Glutamatergic neuron (in vitro differentiated cells): ENCODE measurements around the gene KCNK15. TPM values are rescaled to one million over a fixed set of nuclear protein-coding genes. Genes with fewer than 3 reads are reported as not detected.

Experiments used
- DNase-seq: peaks from one replicate; pipeline ENCODE4 v3.0.0; 2022
- H3K27ac Mint-ChIP-seq: one replicate; pipeline ENCODE4 v1.8.0; 2020; ENCODE audit warnings: mild to moderate bottlenecking, mixed read lengths, inconsistent platforms; ENCODE audit not compliant: unreplicated experiment
- H3K27me3 Mint-ChIP-seq: one replicate; pipeline ENCODE4 v1.8.0; 2020; ENCODE audit warnings: mild to moderate bottlenecking, moderate library complexity, mixed read lengths, inconsistent platforms; ENCODE audit not compliant: unreplicated experiment
- H3K36me3 Mint-ChIP-seq: one replicate; pipeline ENCODE4 v1.8.0; 2020; ENCODE audit warnings: mild to moderate bottlenecking, mixed read lengths, inconsistent platforms; ENCODE audit not compliant: unreplicated experiment
- H3K4me1 Mint-ChIP-seq: one replicate; pipeline ENCODE4 v1.8.0; 2020; ENCODE audit warnings: mild to moderate bottlenecking, low read depth, mixed read lengths, inconsistent platforms; ENCODE audit not compliant: unreplicated experiment
- H3K4me3 Mint-ChIP-seq: one replicate; pipeline ENCODE4 v1.8.0; 2020; ENCODE audit warnings: mild to moderate bottlenecking, mixed read lengths, inconsistent platforms; ENCODE audit not compliant: unreplicated experiment
- H3K9me3 Mint-ChIP-seq: one replicate; pipeline ENCODE4 v1.8.0; 2020; ENCODE audit warnings: mild to moderate bottlenecking, moderate library complexity, mixed read lengths, inconsistent platforms; ENCODE audit not compliant: unreplicated experiment
- total RNA-seq: library from RNA; stranded (reverse); fragmentation: NEBNext Ultra II Directional; extraction: Animal tissue kit (Norgen Biotek cat#: 25700); gene quantifications from one replicate; pipeline ENCODE4 v1.2.1, GENCODE V29; 2021; ENCODE audit not compliant: unreplicated experiment
- TF ChIP-seq, protein P1 (sequence below): fragments of 200-600 bp; sonication (generic); IDR thresholded peaks from one replicate; pipeline ENCODE4 v1.5.0; 2021; ENCODE audit not compliant: partially characterized antibody, unreplicated experiment

The KCNK15 gene
- total RNA-seq, 1 donor from 2014 or later: 0.22 TPM

DNA sequence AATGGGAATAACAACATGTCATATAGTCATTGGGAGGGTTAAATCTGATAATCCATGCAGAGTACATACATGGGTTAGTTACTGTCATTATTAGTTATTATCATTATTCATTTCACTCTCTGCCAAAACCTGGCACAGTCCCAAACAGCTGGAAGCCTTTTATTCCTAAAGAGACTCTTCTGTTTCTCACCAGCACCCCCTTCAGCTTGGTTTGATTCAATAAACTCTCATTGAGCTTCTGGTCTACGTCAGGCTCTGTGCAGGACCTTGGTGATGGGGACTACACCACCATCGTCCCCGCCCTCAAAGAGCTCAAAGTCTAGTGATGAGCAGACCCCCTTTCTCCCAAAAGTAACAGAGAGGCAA, 2.3 kb downstream of the KCNK15 start:
- Mint-ChIP-seq H3K27me3 (peaks cover 12% of the 10 kb centered on the region), H3K4me3 (no peak overlapping the region), H3K9me3 (peaks cover 17% of the 10 kb centered on the region), H3K4me1 (peaks cover 34% of the 10 kb centered on the region), H3K36me3 (no peaks in the 10 kb centered on the region), H3K27ac (peak overlapping the region; percentile 28)
- DNase-seq: no peak
- TF ChIP-seq, protein P1, sequence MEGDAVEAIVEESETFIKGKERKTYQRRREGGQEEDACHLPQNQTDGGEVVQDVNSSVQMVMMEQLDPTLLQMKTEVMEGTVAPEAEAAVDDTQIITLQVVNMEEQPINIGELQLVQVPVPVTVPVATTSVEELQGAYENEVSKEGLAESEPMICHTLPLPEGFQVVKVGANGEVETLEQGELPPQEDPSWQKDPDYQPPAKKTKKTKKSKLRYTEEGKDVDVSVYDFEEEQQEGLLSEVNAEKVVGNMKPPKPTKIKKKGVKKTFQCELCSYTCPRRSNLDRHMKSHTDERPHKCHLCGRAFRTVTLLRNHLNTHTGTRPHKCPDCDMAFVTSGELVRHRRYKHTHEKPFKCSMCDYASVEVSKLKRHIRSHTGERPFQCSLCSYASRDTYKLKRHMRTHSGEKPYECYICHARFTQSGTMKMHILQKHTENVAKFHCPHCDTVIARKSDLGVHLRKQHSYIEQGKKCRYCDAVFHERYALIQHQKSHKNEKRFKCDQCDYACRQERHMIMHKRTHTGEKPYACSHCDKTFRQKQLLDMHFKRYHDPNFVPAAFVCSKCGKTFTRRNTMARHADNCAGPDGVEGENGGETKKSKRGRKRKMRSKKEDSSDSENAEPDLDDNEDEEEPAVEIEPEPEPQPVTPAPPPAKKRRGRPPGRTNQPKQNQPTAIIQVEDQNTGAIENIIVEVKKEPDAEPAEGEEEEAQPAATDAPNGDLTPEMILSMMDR: no peak

DNA sequence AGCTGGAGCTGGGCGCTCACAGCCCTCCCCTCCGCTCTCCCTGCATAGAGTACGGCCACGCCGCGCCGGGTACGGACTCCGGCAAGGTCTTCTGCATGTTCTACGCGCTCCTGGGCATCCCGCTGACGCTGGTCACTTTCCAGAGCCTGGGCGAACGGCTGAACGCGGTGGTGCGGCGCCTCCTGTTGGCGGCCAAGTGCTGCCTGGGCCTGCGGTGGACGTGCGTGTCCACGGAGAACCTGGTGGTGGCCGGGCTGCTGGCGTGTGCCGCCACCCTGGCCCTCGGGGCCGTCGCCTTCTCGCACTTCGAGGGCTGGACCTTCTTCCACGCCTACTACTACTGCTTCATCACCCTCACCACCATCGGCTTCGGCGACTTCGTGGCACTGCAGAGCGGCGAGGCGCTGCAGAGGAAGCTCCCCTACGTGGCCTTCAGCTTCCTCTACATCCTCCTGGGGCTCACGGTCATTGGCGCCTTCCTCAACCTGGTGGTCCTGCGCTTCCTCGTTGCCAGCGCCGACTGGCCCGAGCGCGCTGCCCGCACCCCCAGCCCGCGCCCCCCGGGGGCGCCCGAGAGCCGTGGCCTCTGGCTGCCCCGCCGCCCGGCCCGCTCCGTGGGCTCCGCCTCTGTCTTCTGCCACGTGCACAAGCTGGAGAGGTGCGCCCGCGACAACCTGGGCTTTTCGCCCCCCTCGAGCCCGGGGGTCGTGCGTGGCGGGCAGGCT, 4.6 kb downstream of the KCNK15 start:
- Mint-ChIP-seq H3K9me3 (peaks cover 17% of the 10 kb centered on the region), H3K27me3 (peaks cover 14% of the 10 kb centered on the region), H3K4me1 (peaks cover 18% of the 10 kb centered on the region), H3K27ac (no peak overlapping the region), H3K4me3 (no peak overlapping the region), H3K36me3 (no peaks in the 10 kb centered on the region)
- TF ChIP-seq, protein P1: no peak
- no peak for DNase-seq

DNA sequence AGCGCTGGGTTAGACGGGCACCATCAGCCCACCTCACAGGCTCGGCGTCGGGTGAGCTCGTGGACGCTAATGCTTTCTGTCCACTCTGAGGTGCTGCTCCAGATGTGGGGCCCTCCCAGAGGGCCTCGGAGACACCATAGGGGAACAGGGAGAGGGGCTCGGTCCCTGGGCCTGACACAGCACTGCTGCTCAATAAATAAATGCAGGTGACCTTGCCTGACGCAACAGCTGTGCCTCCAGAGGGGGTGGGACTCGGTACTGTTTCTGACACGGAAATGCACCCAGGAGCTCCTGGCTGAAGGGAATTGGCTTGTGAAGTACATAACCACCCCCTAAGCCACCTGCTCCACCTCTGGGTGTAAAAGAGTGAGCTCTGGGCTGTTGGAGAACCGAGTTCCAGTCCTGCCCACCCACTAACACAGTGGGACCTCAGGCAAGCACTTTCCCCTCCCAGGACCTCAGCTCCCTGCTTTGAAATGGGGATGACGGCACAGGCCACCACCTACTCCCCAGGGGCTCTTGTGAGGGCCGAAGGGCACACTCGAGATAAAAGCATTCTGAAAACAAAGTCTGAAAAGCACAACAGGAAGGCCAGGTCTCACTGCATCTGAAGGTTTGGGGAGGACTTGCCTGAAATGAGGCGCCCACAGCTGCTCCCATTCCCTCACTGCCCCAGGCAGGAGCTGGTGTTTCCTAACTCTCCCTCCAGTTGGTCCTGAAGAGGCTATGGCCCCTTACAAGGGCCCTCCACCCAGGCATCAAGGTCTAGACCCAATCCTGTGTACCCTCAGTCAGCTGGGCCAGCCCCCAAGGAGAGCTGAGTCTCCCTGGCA, 6.7 kb downstream of the KCNK15 start:
- no peak overlapping the region for H3K4me3 Mint-ChIP-seq
- no peaks in the 10 kb centered on the region for H3K36me3 Mint-ChIP-seq
- H3K9me3 Mint-ChIP-seq: peaks cover 7% of the 10 kb centered on the region
- peaks cover 10% of the 10 kb centered on the region for H3K27me3 Mint-ChIP-seq
- peaks cover 12% of the 10 kb centered on the region for H3K4me1 Mint-ChIP-seq
- TF ChIP-seq, protein P1: no peak
- no peak overlapping the region for H3K27ac Mint-ChIP-seq
- DNase-seq: no peak

DNA sequence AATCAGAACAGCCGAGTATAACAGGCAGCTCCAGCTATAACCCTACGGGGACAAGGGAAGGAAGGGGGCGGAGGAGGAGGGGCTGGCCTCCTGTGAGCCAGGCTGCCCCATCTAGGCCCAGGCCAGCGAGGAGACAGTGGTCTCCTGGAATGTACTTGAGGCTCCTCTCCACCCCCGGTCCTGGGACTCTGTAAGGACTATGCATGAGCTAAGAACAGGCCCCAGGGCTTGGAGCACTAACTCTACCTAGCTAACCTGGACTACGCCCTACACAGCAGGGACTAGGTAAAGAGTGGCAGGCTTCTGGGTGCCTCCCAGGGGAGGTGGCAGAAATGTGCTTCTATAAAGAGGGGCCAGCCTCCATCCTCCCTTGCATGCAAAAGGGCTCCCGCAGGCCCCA, 8.9 kb downstream of the KCNK15 start:
- no peak overlapping the region for H3K27ac Mint-ChIP-seq
- peaks cover 4% of the 10 kb centered on the region for H3K9me3 Mint-ChIP-seq
- peaks cover 8% of the 10 kb centered on the region for H3K27me3 Mint-ChIP-seq
- TF ChIP-seq, protein P1: no peak
- peaks cover 3% of the 10 kb centered on the region for H3K4me1 Mint-ChIP-seq
- H3K4me3 Mint-ChIP-seq: no peak overlapping the region
- no peak for DNase-seq
- no peaks in the 10 kb centered on the region for H3K36me3 Mint-ChIP-seq

DNA sequence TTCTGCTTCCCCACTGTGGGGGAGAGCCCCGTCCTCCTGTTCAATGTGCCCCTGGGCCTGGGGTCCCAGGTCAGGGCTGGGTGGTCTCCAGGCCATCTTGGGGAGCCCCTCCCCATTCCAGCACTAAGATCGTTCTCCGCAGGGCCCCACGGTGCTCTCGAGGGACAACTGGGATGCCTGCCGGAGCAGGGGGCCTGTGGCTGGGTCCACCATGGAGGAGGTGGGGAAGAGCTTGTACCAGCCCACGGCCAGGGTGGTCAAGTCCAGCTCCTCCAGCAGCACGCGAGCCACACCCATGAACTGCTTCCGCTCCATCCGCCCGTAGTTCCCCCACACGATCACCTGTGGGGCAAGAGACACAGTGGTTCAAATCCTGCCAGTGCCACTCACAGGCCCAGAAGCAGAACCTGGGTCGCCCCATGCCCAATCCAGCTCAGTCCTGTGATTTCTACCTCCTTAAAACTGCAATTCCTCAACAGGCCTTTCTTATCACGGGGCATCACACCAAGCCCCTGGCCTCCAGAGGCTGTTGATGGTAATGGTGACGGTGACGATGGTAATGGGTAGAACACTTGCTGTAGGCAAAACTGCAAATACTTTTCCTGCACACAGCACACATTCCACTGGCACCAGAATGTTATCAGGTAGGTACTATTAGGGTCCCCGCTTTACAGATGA, 10.5 kb downstream of the KCNK15 start:
- H3K9me3 Mint-ChIP-seq: peaks cover 2% of the 10 kb centered on the region
- TF ChIP-seq, protein P1: no peak
- DNase-seq: no peak
- H3K36me3 Mint-ChIP-seq: no peaks in the 10 kb centered on the region
- H3K4me1 Mint-ChIP-seq: peaks cover 9% of the 10 kb centered on the region
- peaks cover 8% of the 10 kb centered on the region for H3K27me3 Mint-ChIP-seq
- H3K27ac Mint-ChIP-seq: no peak overlapping the region
- no peak overlapping the region for H3K4me3 Mint-ChIP-seq
